ENCODE results near the gene CDKL2. TPM values are rescaled to one million over a fixed set of nuclear protein-coding genes. Genes with fewer than 3 reads are reported as not detected.

The CDKL2 gene
- total RNA-seq, 1 experiment from 2014 or later, result not detected

DNA sequence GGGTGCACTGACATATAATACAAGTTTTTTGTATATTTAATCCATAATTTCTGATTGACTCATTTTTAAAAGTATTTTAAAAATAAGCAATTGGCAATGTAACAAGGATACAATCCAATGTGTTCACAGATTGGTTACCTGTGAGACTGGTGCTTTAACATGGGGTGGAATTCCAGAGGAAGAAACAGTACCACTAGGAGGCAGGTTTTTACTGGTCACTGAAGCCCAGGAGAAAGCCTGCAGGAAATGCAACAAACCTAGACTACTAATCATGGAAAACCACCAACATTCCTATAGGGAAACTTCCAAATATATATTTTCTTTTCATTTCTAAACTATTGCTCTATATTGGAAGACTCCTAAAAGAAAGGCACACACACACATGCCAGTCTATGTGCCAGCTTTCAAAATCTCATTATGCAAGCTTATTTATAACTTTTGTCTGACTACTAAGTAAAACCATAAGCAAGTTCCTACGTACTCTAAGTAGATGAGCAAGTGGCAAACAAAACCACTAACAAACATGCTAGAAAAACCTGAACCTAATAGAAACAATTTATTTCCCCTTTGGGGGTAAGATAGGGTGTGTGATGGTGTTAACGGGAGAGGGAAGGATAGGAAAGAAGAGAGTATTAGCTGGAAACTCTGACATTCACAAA is 23.6 kb upstream of the CDKL2 start:
- in situ Hi-C loops (cut with HindIII; ENCODE audit: low sequenced_read_pairs), result no loop called here

DNA sequence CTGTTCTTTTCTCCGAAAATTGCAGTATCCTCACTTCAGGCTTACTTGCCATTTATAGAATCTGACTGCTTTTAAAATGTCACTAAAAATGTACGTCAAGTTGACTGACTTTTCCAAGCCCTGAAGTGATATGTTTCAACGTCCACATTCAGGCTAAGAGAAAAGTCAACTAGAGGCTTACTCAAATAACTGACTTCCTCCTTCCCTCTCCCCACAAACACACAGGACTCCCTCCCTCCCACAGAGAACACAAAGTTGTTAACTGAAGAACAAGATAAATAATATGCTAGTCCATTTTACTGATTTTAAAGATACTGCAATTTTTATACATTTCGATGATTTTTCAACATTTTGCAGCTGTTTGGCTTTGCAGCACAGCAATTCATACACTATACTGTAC is 13.8 kb upstream of the CDKL2 start:
- in situ Hi-C loops (cut with HindIII; ENCODE audit: low sequenced_read_pairs), result no loop called here

More for the DNA sequence above, 23.6 kb upstream of the CDKL2 start:
- DNase-seq (ENCODE audit: low spot score), result peak; percentile 20

DNA sequence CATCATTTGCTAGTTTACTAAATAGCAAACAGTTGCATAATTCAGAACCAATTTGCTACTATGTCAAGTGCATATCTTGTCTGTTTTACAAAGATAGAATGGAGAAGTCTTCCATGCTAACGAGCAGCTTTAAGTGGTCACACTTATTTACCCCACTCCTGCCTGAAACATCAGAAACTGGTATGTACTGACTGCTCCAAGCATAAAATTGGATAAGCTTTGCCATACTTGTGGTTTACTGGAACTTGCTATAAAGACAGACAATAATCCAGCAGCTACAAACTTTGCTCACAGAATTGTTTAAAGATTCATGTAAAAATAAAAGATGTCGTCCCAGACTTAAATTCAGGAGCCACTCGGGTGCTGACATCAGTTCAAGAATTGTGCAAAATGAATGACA is 13.3 kb upstream of the CDKL2 start:
- in situ Hi-C loops (cut with HindIII; ENCODE audit: low sequenced_read_pairs), result no loop called here
- no peak for DNase-seq (ENCODE audit: low spot score)

More for the DNA sequence above, 13.8 kb upstream of the CDKL2 start:
- DNase-seq (ENCODE audit: low spot score), result no peak

DNA sequence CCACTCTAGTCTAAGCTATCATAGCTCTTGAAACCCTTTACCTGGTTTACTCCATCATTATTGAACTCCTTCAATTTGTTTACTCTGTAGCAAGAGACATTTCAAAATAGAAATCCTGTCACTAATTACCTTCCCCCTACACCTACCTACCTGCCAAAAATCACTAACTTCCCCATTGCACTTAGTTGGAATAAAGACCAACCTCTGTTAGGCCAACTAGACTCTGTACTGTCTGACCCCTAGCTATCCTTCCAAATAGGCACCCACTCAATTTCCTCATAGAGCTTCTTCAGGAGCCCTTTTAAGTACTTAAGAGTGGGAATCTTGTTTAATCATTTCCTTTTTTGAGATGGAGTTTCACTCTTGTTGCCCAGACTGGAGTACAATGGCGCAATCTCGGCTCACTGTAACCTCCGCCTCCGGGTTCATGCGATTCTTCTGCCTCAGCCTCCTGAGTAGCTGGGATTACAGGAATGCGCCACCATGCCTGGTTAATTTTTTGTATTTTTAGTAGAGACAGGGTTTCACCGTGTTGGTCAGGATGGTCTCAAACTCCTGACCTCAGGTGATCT is 8.9 kb upstream of the CDKL2 start:
- no peak for DNase-seq (ENCODE audit: low spot score)
- in situ Hi-C loops (cut with HindIII; ENCODE audit: low sequenced_read_pairs), result no loop called here

DNA sequence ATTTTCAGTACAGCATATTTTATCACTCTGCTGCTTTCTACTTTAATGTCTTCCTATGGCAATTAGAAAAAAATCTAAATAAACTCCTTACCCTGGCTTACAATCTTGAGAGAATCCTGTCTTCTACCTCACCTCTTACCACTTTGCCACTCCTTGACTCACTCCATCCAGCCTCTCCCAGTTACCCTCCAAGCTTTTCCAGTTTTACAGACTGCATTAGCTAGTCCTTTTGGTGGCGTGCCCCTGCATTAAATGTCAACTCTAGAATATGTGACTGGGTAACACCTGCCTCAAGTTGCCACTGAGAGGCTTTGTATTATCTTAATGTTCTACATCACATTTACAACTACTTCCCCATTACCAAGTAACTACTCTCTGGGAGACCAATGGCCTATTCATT is 7.5 kb upstream of the CDKL2 start:
- DNase-seq (ENCODE audit: low spot score), result no peak
- in situ Hi-C loops (cut with HindIII; ENCODE audit: low sequenced_read_pairs), result no loop called here

DNA sequence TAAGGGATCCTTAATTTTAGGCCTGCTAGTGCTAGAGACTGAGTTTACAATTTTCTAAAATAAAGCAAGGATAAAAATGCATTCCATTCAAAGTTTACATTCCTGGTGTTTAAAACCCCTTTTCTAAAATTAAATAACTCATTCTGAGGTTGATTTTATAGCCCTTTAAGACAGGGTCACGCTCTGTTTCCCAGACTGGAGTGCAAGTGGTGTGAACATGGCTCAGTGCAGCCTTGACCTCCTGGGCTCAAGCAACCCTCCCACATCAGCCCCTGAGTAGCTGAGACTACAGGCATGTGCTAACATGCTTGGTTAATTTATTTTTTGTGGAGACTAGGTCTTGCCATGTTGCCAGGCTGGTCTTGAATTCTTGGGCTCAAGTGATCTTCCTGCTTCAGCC is 6.8 kb upstream of the CDKL2 start:
- DNase-seq (ENCODE audit: low spot score), result no peak
- in situ Hi-C loops (cut with HindIII; ENCODE audit: low sequenced_read_pairs), result no loop called here

DNA sequence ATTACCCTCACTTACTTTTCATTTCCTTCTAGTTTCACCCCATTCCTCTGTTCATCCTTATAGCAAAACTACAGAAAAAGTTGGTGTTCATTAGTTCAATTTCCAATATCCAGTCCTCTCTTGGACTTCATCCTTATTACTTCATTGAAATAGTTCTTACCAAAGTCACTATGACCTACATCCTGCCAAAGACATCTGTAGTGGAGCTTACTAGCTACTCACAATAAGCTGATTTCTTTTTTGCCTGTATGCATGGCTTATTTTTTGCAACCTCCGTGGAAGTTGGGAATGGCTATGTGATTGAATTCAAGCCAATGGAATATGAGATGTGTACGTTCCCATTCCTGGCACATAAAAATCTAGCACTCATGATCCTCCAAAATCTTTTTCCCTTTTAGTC is 4.6 kb upstream of the CDKL2 start:
- in situ Hi-C loops (cut with HindIII; ENCODE audit: low sequenced_read_pairs), result no loop called here
- no peak for DNase-seq (ENCODE audit: low spot score)

DNA sequence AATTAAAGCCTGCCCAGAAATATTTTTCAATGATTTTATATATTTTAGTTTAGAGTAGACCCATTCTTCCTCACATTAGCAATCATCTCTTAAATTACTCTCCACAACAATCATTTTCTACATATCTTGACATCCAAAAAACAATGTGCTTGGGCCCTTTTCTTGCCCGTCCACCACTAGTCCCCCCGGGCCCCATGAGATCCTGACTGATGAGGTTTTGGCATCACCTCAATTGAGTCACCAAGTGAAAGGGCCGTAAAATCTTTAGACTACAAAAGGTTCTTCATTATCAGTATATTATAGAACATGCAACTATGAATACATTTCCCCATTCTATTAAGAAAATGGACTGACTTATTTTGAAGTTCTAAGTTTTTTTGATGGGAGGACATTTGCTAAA is 4.0 kb upstream of the CDKL2 start:
- in situ Hi-C loops (cut with HindIII; ENCODE audit: low sequenced_read_pairs), result no loop called here
- no peak for DNase-seq (ENCODE audit: low spot score)

DNA sequence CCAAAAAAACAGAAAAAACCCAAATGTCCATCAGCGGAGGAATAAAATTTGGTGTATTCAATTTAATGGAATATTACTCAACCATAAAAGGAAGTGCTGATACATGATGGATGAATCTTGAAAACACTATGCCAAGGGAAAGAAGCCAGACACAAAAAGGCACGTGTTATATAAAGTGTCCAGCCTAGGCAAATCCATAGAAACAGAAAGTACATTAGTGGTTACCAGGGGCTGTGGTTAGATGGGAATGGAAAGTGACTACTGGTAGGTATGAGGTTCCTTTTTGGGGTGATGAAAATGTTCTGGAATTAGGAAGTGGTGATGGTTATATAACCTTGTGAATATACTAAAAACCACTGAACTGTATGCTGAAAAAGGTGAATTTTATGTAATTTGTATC is 3.5 kb upstream of the CDKL2 start:
- in situ Hi-C loops (cut with HindIII; ENCODE audit: low sequenced_read_pairs), result no loop called here
- DNase-seq (ENCODE audit: low spot score), result no peak

DNA sequence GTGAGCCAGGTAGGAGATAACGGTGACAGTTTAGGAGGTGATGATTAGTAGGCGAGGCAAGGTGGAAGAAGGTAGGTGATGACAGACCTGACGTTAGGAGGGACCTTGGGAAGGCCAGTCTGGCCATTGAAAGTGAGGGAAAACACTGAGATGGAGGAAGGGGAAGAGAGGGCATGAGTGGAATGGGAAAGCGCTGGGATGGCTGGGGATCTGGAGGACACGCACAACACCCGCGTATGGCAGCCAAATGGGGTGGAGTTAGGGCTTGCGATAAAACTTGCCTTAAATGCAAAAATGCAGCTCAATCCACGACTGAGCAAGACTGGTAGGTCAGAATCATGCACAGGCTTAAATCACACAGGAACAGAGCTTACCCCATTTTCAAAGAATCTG is 605 bp upstream of the CDKL2 start:
- peak; percentile 64 for DNase-seq (ENCODE audit: low spot score)
- in situ Hi-C loops (cut with HindIII; ENCODE audit: low sequenced_read_pairs), result no loop called here

DNA sequence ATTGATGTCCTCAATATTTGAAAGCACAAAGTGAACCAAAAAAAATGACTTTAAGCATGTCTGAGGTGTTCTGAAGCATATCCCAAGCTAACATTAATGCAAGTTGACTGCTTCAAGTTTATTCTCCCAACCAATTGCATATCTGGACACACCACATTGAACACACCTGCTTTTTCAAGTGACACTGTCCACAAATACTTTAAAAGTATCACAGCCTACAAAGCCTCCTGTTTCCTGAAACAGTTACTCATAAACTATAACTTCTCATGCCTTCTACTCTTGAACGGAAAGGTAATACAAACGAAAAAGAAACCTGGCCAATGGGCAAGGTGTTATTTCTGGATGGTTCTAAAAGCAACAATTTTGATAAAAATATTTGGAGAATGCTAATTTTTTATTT is 1.1 kb downstream of the CDKL2 start:
- in situ Hi-C loops (cut with HindIII; ENCODE audit: low sequenced_read_pairs), result no loop called here
- DNase-seq (ENCODE audit: low spot score), result peak; percentile 11

DNA sequence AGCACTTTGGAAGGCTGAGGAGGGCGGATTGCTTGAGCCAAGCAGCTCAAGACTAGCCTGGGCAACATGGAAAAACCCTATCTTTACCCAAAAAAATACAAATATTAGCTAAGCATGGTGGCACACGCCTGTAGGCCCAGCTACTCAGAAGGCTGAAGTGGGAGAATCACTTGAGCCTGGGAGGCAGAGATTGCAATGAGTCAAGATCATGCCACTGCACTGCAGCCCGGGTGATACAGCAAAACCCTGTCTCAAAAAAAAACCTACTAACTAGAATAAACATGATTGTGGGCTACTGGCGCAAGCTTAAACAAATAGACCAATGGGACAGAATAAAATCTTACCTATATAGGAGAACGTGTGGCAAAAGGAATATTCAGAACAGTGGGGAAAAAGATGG is 7.3 kb downstream of the CDKL2 start:
- no peak for DNase-seq (ENCODE audit: low spot score)

DNA sequence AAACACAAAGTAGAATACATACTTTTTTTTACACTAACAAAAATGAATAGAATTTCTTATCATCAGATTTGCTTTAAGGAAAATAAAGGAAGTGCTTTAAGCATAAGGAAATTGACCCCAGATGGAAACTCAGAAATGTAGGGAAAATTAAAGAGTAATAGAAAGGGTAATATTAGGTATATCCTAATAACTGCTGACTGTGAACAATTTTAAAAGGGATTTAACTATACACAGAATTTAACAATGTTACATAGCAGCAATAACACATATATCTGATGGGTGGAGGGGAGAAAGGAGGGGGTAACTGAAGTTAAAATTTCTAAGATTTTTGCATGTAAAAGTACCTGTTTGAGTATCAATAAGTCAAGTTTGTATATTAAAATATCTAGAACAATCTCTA is 8.6 kb downstream of the CDKL2 start:
- in situ Hi-C loops (cut with HindIII; ENCODE audit: low sequenced_read_pairs), result no loop called here
- no peak for DNase-seq (ENCODE audit: low spot score)

More for the DNA sequence above, 7.3 kb downstream of the CDKL2 start:
- in situ Hi-C loops (cut with HindIII; ENCODE audit: low sequenced_read_pairs), result no loop called here

DNA sequence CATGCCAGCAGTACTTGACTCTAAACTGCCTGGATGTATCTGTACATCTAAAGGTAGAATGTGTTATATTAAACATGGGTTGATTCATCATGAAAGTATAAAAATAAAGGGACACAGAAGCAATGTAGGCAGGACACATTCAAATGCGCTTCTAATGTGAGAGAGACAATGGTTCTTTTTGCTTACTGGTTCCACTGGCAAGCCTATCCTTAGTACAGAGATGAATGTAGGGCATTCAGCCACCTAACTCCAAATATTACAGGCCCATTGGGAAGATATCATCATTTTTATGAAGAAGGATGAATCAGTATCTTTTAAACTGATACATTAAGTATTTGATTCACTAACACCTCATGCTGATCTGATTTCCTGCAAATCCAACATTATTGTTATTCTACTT is 18.0 kb downstream of the CDKL2 start:
- no peak for DNase-seq (ENCODE audit: low spot score)
- in situ Hi-C loops (cut with HindIII; ENCODE audit: low sequenced_read_pairs), result no loop called here

DNA sequence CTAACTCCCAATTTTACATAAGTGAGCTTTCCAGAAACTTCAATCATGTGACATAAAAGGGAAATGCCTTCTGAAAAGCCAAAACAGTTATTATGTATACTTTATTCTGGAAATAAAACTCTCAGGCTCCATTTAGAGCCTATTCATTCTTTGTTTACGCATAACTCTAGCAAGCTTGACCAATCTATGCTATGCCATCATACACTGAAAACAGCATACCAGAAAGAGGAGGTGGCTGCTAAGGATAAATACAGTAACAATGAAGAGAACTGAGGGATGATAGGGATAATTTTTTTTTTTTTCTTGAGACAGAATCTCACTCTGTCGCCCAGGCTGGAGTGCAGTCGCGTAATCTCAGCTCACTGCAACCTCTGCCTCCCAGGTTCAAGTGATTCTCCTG is 24.4 kb downstream of the CDKL2 start:
- no peak for DNase-seq (ENCODE audit: low spot score)
- in situ Hi-C loops (cut with HindIII; ENCODE audit: low sequenced_read_pairs), result no loop called here

DNA sequence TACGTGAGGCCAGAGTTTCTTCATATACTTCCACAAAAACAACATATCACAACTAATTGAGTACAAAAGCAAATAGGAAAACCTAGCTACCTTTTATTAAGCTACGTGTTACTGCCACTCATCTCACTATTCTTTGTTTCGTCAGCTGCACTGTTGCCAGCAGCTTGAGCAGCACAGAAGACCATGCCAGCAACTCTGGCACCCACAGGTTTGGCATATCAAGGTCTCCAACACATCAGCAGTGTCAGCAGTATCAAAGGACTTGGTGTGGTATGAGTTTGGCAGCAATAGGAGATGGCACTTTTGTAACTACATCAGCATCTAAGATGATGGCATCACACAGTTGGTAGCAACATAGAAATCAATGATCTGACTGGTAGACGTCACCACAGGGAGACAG is 30.7 kb downstream of the CDKL2 start:
- no peak for DNase-seq (ENCODE audit: low spot score)
- in situ Hi-C loops (cut with HindIII; ENCODE audit: low sequenced_read_pairs), result no loop called here

DNA sequence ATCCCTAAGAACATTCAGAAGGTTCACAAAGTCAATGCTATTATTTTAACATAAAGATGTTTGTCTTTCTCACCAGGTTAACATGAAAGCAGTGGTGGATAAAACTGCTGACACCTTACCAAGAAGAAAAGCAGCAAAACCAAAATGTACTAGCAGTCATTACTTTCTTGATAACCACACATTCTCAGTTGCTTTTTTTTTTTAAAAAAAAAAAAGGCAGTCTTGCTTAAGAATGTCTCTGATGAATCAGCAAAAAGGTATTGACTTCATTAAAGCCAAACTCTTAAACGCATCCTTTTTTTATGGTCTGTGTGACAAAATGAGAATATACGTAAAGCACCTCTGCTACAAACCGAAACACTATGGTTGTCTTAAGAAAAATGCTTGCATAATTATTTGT is 31.9 kb downstream of the CDKL2 start:
- DNase-seq (ENCODE audit: low spot score), result no peak
- in situ Hi-C loops (cut with HindIII; ENCODE audit: low sequenced_read_pairs), result no loop called here

DNA sequence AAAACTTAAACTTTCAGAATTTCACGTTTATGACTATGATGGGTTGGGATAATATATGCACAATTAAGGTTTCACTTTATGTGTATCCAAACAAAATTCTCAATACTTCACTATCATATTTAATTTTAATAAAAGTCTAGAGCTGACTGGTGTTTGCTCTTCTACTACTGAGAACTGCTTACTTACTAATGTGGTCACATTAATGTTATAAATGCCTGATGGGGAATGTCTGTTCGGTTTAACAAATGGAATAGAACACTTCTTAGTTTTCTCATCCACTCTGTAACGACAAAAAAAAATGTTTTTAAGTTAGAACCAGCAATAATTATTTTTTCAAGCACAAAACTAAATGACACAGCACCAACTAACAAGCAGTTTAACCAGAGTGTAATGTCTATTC is 34.3 kb downstream of the CDKL2 start:
- in situ Hi-C loops (cut with HindIII; ENCODE audit: low sequenced_read_pairs), result no loop called here

DNA sequence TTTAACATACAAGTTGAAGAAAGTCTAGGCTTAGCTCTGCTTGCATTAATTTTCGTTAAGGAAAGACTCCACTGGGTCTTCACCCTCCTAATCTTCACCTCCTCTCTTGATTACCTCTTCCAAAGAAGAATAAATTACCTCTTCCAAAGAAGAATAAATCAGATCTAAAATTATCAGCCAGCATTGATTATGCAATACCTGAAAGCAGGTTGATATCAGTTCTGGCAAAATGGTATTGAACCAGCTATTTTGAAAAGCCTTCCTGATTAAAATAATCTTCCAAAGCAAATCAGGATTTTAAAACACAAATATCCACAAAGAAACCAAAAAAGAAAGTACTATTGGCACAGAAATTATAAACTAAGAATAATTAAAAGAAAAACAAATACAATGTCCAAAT is 36.9 kb downstream of the CDKL2 start:
- DNase-seq (ENCODE audit: low spot score), result no peak
- in situ Hi-C loops (cut with HindIII; ENCODE audit: low sequenced_read_pairs), result no loop called here

More for the DNA sequence above, 34.3 kb downstream of the CDKL2 start:
- no peak for DNase-seq (ENCODE audit: low spot score)

DNA sequence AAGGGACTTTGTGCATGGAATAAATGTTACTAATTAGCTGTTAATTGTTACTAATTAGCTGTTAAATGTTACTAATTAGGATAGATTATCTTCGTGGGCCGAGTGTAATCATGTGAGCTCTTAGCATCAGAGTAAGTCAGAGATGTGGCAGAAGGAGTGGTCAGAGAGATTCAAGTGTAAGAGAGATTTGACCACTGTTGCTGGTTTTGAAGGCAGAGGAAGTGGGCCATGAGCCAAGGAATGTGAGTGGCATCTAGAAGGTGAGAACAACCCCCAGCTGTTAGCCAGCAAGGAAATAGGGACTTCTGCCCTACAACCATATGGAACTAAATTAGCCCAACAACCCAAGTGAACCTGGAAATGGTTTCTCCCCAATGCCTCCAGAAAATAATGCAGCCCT is 46.3 kb downstream of the CDKL2 start:
- DNase-seq (ENCODE audit: low spot score), result peak; percentile 1
- in situ Hi-C loops (cut with HindIII; ENCODE audit: low sequenced_read_pairs), result no loop called here

DNA sequence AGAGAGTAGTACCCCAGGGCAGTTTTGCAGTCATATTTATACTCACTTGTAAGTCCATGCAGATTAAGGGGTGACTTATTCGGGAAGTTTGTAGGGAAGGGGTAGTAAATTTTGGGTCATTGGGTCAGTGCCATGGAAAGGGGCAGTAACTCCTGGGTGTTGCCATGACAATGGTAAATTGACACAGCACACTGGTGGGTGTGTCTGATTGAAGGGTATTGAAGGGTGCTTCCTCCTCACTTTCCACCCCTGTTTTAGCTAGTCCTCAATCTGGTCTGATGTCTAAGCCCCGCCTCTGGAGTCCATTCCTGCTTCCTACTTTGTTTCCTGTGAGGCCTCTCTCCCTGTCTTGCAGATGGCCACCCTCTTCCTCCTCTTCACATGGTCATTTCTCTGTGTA is 62.6 kb downstream of the CDKL2 start:
- in situ Hi-C loops (cut with HindIII; ENCODE audit: low sequenced_read_pairs), result no loop called here
- DNase-seq (ENCODE audit: low spot score), result no peak
